PFSK-1 (cell line): Measurements from ENCODE around the gene DLG3.

ENCODE experiments used
- FOXP2 ChIP-seq: optimal IDR thresholded peaks from 2 replicates; pipeline ENCODE3; 2011; ENCODE audit warnings: borderline replicate concordance, control low read depth, inconsistent platforms; ENCODE audit not compliant: insufficient read depth; ENCODE audit errors: extremely low read length, extremely low read depth
- POLR2AphosphoS5 ChIP-seq: IDR thresholded peaks from 2 replicates; pipeline ENCODE4 v1.6.1; 2012; ENCODE audit warnings: low read depth, mild to moderate bottlenecking, control low read depth, low read length, moderate library complexity
- REST ChIP-seq, 2 experiments: IDR thresholded peaks; 2 replicates each; pipeline versions ENCODE4 v1.6.1 to v1.8.0; 2011 to 2012; ENCODE audit warnings: low read depth in 2 of 2, low read length in 2 of 2, control low read depth in 1 of 2, inconsistent platforms in 1 of 2, mild to moderate bottlenecking in 1 of 2, moderate library complexity in 1 of 2; ENCODE audit not compliant: insufficient read depth in 1 of 2
- SIN3A ChIP-seq: IDR thresholded peaks from 2 replicates; pipeline ENCODE4 v1.6.1; 2012; ENCODE audit warnings: mild to moderate bottlenecking, low read length, moderate library complexity, borderline replicate concordance; ENCODE audit not compliant: insufficient read depth
- TAF1 ChIP-seq: IDR thresholded peaks from 2 replicates; pipeline ENCODE4 v1.6.1; 2012; ENCODE audit warnings: low read length, control low read depth, borderline replicate concordance; ENCODE audit not compliant: insufficient read depth

The DLG3 gene

GRCh38 chrX:70525733-70526132 lies 81.1 kb downstream of the DLG3 start:
- TF ChIP-seq TAF1 (no peak), REST (IDR thresholded peaks at IDR 0.05; ENCODE audit: insufficient read depth in 1 of 2, low read depth in 2 of 2, low read length in 2 of 2) (no peak), FOXP2 (no peak), SIN3A (no peak), POLR2AphosphoS5 (no peak)

GRCh38 chrX:70527053-70527452 lies 82.4 kb downstream of the DLG3 start:
- TF ChIP-seq REST (IDR thresholded peaks at IDR 0.05; ENCODE audit: insufficient read depth in 1 of 2, low read depth in 2 of 2, low read length in 2 of 2) = no peak
- TF ChIP-seq FOXP2 = no peak
- no peak for TF ChIP-seq POLR2AphosphoS5
- TF ChIP-seq SIN3A = no peak
- no peak for TF ChIP-seq TAF1

- TF ChIP-seq TAF1 (no peak), POLR2AphosphoS5 (no peak), SIN3A (no peak), REST (IDR thresholded peaks at IDR 0.05; ENCODE audit: insufficient read depth in 1 of 2, low read depth in 2 of 2, low read length in 2 of 2) (no peak), FOXP2 (no peak)
Measured at GRCh38 chrX:70527610-70528345, 83.1 kb downstream of the DLG3 start.

- TF ChIP-seq POLR2AphosphoS5 = no peak
- no peak for TF ChIP-seq SIN3A
- TF ChIP-seq TAF1 = no peak
- no peak for TF ChIP-seq REST (IDR thresholded peaks at IDR 0.05; ENCODE audit: insufficient read depth in 1 of 2, low read depth in 2 of 2, low read length in 2 of 2)
- TF ChIP-seq FOXP2 = no peak
Measured at GRCh38 chrX:70535198-70535597, 90.6 kb downstream of the DLG3 start.
